NCI-H187 treated with DMSO at 0.1 percent for 48 hours (cell line): ENCODE results near the gene NEURL1.
"Not testable (repeated sequence)": the region's sequence is repeated elsewhere in the genome, so short reads cannot be mapped to it uniquely, and the experiment has no call there.

Experiments
- DNase-seq: peaks from one replicate; lab custom pipeline; 2025; lab: John Stamatoyannopoulos, UW

NEURL1 gene

DNA sequence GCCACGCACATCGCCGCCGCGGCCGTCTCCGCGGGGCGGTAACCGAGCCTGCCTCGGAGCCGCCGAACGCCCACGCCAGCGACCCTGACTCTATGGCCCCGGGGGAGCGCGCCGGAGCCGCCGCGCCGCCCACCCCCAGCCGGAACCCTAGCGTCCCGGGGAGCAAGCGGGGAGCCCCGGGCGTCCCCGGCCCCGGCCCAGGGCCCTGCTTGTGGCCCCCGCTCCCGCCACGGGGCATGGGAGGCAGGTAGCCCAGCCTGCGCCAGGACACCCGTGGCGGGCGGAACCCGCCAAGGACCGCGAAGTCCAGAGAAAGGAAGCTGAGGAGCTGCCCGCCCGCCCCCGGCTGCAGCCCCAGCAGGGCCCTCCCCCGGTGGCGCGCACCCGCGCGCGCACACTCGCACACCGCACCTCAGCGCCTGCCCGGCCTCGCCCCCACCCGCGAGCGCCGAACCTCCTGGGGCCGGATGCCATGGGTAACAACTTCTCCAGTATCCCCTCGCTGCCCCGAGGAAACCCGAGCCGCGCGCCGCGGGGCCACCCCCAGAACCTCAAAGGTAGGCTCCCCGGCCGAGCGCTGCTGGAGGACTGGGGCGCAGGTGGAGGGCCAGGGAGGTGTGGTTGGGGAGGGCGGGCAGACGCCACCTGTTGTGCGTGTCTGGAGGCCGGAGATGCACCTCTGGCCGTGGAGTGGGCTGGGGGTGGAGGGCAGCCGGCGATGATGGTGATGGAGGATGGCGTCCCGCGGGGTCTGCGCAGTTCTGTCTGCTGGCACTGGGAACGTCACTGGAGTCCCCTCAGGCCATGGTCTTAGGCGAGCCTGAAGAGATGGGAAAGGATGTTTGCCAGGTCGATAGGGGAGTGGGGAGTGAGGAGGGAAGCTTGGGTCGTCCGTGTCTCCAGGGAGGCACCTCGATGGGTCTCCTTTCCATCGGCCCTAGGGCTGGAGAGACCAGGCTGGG lies 692 bp downstream of the NEURL1 start:
- no peak for DNase-seq

GRCh38 chr10:103495321-103495720 lies 1.8 kb downstream of the NEURL1 start:
- DNase-seq: no peak

- DNase-seq: no peak
These were observed 3.8 kb downstream of the NEURL1 start for GRCh38 chr10:103497161-103497915.

DNA sequence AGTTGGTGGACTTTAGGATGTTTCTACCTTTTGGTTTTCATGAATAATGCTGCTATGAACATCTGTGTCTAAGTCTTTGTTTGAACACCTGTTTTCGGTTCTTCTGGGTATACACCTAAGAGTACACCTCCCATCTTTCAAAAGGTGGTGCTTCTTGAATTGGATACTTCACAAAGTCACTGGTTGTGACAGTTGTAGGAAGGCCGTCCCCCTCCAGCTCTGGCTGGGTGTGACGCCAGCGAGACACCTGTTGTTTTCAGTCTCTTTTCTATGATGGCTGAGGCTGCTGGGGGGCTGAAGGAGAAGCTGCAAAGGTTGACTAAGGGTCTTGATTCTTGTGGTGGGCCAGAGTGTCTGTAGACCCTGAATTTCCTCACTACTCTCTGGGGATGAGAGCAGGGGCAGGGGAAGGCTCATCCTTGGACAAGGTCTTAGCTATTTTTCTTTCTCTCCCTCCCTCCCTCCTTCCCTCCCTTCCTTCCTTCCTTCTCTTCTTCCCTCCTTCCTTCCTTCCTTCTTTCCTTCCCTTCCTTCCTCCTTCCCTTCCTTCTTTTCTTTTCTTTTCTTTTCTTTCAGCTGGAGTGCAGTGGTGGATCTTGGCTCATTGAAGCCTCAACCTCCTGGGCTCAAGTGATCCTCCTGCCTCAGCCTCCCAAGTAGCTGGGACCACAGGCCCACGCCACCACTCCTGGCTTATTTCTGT lies 5.6 kb downstream of the NEURL1 start:
- DNase-seq: peak; percentile 57

- no peak for DNase-seq
These were observed 6.4 kb downstream of the NEURL1 start for GRCh38 chr10:103499881-103500280.

GRCh38 chr10:103500481-103500880 lies 7.0 kb downstream of the NEURL1 start:
- DNase-seq: no peak

GRCh38 chr10:103501186-103501585 lies 7.7 kb downstream of the NEURL1 start:
- DNase-seq: no peak

GRCh38 chr10:103502849-103503660 lies 9.6 kb downstream of the NEURL1 start:
- DNase-seq: no peak

- DNase-seq: not testable (repeated sequence)
These were observed 10.3 kb downstream of the NEURL1 start for GRCh38 chr10:103503777-103504176.

GRCh38 chr10:103504181-103504783 lies 10.8 kb downstream of the NEURL1 start:
- DNase-seq: no peak

DNA sequence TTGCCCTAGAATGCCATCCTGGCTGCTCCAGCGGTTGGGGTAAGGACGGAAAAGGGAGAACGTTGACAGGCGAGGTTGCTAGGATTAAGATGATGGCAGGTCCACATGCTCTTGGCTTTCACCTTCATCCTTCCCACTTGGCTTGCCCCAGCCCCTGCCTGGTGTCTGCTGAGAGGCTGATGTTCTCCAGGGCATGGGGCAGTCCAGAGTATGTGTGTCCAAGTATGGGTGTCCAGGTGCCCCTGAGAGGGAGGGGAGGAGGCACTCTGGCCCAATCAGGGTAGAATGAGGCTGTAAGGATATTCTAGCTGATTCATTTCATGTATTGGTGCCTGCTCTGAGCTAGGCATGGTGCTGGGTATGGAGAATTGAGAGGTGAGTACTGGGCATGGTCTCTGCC lies 12.6 kb downstream of the NEURL1 start:
- no peak for DNase-seq

- peak; percentile 57 for DNase-seq
These were observed 14.0 kb downstream of the NEURL1 start for GRCh38 chr10:103507235-103508191.

GRCh38 chr10:103510046-103510685 lies 16.7 kb downstream of the NEURL1 start:
- DNase-seq: no peak

GRCh38 chr10:103510791-103511752 lies 17.6 kb downstream of the NEURL1 start:
- no peak for DNase-seq

DNA sequence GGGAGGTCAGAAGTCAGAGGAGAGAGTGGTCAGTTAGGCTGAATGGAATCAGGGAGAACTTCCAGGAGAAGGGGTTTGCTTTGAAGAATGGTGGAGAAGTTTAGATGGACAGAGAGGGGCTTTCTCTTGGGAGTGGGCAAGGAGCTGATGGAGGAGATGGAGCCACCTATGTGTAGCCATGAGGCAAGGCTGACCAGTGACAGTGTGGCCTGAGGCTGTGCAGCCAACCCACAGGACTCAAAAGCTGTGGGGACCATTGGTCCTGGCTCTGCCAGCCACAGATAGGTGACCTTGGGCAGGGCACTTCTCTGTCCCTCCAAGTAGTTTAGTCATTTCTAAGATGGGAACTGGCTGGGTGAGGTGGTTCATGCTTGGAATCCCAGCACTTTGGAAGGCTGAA lies 18.7 kb downstream of the NEURL1 start:
- DNase-seq: no peak

DNA sequence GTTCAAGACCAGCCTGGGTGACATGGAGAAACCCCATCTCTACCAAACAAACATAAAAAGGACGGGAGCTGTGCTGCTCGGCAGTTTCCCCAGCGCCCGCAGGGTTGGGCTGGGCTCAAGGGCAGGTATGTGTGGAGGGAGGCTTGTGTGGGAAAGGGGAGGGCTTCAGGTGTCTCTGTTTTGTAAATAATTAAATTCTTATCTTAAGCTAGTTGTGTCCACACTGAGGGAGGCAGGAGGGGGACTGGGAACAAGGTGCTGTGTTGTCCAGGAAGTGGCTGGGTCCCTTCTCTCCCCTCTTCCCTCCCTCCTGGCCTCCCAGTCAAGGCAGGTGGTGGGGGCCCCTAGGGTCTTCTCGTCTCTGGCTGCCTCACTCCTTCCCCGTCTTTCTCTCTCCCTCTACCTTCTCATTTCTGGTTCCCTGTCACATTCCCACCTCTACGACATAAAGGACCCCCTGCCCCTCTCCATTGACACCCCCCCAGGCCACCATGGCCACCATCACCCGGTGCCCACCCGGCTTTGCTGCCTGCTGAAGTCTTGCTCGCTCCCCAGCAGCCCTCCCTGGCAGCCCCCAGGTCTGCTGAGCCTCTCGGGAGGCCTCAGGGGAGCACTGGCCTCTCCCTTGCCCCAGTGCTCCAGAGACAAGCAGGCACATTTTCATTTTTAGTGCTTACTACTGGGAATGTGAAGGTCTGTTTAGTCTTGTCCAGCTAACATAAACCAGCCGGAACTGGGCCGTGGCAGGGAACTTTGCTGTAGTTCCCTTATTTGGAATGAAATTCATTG lies 19.3 kb downstream of the NEURL1 start:
- no peak for DNase-seq

DNA sequence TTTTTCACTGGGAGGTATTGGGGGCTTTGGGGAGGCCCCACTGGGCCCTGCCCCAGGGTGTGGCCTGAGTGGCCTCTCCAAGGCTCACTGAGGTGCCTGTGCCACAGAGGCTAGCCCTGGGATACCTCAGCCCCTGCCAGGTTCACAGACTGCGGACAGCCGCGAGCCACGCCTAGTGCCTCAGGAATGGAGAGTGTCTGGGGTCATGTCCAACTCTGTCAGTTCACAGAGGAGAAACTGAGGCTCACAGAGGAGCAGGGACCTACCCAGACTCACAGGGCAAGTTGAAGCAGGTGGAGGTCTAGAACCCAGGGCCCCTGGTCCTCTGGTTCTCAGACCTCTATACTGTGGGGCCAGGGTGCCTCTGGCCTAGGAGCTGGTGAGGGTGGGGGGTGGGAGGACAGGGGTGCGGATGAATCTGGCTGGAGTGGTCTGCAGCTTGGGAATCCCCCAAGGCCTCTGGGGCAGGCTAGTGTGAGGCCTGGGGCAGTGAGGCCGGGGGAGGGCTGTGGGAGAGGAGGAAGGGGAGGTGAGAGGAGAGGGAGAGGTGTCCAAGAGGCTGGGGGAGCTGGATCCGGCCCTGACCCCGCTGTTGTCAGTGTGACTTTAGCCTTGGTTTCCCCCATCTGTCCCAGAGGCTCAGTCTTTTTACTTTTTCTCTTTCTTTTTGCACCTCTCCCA lies 20.0 kb downstream of the NEURL1 start:
- DNase-seq: no peak
